OCI-LY7 (cell line): ENCODE results near the gene ALG8.

Experiments
- EZH2phosphoT487 ChIP-seq: fragments of 200-600 bp; sonication (generic); IDR thresholded peaks from 2 replicates; pipeline ENCODE4 v1.6.1; 2018; ENCODE audit warnings: low read depth, borderline replicate concordance, mild to moderate bottlenecking, mixed run types, antibody characterized with exemption, low read length, moderate library complexity, mixed read lengths
- TF ChIP-seq, protein P1 (sequence below): fragments of 200-600 bp; sonication (generic); conservative IDR thresholded peaks from 2 replicates; pipeline ENCODE4 v1.5.1; 2014; ENCODE audit warnings: mild to moderate bottlenecking, antibody characterized with exemption, low read length, moderate library complexity, mixed read lengths

DNA sequence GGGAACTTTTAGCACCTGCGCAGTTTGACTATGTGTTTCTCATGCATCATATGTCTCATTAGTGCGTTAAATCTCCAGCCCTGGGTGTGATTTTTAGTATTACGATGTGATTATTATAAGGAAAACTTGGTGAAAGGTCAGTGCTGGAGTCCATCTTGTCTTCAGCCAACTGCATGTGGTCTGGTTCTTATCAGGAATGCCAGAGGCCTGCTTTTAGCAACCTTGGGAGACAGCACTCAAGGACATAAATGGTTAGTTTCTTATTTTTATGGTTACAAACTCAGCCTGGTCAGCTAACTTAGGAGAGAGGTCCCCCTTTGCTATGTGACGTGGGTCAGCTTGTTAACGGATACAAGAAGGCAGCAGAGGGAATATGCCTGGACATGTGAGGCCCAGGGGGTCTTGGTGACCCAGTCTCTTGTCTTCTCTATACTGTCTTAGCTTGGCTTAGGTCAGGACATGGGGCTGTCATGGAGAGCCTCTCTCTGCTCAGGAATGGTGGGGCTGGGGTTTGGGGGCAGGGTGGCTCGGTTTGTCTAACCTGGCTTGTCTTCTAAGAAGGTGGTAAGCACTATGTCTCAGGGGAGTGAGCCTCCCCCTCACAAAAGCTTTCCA lies 27.5 kb upstream of the ALG8 start:
- TF ChIP-seq, protein P1, sequence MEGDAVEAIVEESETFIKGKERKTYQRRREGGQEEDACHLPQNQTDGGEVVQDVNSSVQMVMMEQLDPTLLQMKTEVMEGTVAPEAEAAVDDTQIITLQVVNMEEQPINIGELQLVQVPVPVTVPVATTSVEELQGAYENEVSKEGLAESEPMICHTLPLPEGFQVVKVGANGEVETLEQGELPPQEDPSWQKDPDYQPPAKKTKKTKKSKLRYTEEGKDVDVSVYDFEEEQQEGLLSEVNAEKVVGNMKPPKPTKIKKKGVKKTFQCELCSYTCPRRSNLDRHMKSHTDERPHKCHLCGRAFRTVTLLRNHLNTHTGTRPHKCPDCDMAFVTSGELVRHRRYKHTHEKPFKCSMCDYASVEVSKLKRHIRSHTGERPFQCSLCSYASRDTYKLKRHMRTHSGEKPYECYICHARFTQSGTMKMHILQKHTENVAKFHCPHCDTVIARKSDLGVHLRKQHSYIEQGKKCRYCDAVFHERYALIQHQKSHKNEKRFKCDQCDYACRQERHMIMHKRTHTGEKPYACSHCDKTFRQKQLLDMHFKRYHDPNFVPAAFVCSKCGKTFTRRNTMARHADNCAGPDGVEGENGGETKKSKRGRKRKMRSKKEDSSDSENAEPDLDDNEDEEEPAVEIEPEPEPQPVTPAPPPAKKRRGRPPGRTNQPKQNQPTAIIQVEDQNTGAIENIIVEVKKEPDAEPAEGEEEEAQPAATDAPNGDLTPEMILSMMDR, result no peak
- no peak for TF ChIP-seq EZH2phosphoT487
